ENCODE measurements around the gene UTS2R. TPM values are rescaled to one million over a fixed set of nuclear protein-coding genes. Genes with fewer than 3 reads are reported as not detected.
"Not testable (repeated sequence)": the region's sequence is repeated elsewhere in the genome, so short reads cannot be mapped to it uniquely, and the experiment has no call there.

The UTS2R gene
- polyA plus RNA-seq, 1 donor: 0.40 TPM

DNA sequence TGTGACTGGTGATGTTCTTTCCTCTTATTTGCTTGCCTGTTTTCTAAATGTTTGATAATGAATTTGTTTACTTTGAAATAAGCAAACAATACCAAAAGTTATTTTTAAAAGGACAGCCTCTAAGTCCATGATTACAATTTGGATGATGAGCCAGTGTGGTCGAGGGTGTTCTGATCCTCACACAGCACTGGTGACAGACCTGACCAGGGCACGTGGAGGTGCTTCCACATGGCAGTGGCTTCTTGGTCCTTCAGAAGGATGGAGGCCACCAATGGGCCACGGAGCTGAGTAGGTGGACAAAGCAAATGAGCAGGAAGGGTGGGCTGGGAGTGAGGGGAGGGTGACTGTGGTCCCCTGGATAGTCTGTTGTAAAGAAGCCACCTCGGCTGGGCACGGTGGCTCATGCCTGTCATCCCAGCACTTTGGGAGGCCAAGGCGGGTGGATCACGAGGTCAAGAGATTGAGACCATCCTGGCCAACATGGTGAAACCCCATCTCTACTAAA, 16.7 kb upstream of the UTS2R start:
- DNase-seq: no peak

GRCh38 chr17:82355770-82356427, 15.7 kb upstream of the UTS2R start:
- no peak for DNase-seq

DNA sequence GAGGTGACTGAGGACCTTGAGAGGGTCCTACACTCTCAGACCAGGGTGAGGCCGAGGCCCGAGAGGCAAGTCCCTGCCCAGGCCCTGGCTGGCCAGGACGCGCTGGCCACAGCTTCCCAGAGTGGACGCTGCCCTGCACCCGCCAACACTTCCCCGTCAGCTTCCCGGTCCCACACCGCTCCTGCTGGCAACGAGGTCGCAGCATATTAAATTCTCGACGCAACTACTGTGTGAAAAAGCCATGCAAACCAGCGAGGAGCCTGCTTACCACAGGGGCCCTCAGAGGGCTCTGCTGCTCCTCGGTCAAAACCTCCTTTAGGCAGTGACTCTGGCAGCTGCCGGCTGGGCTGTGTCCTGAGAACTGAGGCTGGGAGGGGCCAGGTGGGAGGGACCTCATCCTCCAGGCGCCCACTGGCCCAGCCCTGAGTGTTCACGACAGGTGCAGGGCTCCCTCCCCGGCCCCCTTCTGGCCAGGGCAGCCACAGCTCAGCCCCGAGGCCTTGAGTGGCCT, 14.7 kb upstream of the UTS2R start:
- DNase-seq: no peak

DNA sequence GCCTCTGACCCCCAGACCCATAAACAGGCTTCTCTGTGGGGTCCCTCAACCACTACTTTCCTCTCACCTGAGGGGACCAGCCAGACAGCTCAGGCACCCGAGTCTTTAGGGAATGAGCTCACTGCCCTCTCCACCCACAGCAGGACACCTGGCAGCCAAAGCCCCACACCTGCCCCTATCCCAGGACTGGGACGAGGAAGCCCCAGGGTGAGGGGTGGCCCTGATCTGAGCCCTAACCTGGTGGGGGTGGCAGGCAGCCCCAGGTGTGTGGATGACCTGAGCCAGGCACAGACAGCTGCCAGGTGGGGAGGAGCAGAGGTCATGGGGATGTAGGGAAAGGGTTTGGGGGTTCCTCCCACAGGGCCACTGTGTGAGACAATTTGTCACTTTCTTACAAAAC, 14.2 kb upstream of the UTS2R start:
- DNase-seq: no peak

GRCh38 chr17:82358465-82359350, 12.9 kb upstream of the UTS2R start, which contains the start of gene TEX19:
TEX19 (plus strand) TSS chr17:82359247; CDS start chr17:82362151, 2,904 bp downstream.
- DNase-seq: no peak

- DNase-seq: not testable (repeated sequence)
Observed at GRCh38 chr17:82359451-82360074, 12.0 kb upstream of the UTS2R start.

GRCh38 chr17:82361885-82362633, 9.5 kb upstream of the UTS2R start:
- DNase-seq: no peak

DNA sequence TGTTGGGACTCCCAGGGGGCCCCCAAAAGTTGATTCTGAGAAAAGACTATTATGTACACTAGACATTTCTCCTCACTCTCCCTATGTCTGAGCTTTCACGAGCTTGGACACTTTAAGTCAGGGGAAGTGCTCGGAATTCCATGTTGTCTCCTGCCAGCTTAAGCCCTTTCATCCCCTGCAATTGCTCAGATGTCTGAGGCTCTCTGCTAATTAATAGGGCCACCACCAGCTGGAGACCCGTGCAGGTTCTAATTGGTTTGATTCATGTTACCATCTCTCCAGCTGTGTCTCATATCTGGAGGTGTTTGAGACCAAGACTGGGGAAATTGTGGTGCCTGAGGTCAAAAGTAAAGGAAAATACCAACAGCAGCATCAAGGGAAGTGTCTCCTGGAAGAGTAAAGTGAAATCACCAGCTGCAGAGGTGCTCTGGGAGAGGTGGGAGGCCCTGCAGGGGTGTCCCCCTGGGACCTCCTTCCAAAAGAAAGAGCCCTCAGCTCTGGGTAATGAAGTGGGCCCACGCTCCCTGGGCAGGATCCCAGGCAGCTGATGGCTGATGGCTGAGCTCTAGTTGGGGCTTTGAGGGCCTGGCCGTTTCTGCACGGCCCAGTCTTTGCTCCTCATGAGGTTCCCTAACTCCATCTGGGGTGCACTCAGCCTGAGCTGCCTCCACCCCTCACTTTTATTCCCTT, 5.8 kb upstream of the UTS2R start:
- DNase-seq: no peak

GRCh38 chr17:82366749-82367148, 4.8 kb upstream of the UTS2R start:
- no peak for DNase-seq

- DNase-seq: no peak
Observed at GRCh38 chr17:82367724-82368524, 3.6 kb upstream of the UTS2R start.

DNA sequence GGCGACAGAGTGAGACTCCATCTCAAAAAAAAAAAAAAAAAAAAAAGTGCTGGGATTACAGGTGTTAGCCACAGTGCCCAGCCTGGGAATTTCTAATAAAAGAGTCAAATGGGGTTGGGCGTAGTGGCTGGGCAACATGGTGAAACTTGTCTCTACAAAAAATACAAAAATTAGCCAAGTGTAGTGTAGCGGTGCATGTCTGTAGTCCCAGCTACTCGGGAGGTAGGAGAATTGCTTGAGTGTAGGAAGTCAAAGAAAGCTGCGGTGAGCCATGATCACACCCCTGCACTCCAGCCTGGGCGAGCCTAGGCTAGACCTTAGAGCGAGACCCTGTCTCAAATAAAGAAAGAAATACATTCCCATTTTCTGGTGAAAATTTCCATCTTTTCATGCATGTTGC, 2.4 kb upstream of the UTS2R start:
- no peak for DNase-seq

GRCh38 chr17:82370471-82371332, 863 bp upstream of the UTS2R start:
- DNase-seq: no peak

GRCh38 chr17:82372249-82373071, 895 bp downstream of the UTS2R start:
- DNase-seq: no peak

GRCh38 chr17:82373072-82373452, 1.5 kb downstream of the UTS2R start:
- DNase-seq: not testable (repeated sequence)

DNA sequence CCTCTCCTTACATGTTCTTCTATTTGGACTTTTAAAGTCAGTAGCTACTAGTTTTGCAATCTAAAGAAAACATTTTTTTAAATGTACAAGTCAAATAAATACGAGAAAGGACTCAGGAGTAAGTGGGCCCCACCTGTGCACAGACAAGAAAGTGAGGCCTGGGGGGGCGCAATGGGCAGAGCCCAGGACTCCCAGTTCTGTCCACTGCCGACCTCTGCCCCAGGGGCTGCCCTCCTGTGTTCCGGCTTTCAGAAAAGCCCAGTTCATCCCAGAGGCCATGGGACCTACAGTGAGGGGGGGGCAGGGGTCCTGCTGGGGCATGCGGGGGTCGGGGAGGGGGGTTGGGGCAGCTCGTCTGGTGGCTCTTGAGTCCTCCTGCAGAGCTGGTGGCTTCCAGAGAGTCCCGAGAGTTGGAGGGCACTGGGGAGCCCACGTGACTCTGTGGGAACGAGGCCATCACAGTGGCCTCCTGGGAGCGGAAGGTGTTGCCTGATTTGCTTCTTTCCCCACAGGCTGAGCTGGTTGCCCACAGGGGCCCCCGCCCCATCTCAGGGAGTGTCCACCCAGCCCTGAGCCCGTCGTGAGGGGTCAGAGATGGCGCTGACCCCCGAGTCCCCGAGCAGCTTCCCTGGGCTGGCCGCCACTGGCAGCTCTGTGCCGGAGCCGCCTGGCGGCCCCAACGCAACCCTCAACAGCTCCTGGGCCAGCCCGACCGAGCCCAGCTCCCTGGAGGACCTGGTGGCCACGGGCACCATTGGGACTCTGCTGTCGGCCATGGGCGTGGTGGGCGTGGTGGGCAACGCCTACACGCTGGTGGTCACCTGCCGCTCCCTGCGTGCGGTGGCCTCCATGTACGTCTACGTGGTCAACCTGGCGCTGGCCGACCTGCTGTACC, 2.4 kb downstream of the UTS2R start:
- no peak for DNase-seq

DNA sequence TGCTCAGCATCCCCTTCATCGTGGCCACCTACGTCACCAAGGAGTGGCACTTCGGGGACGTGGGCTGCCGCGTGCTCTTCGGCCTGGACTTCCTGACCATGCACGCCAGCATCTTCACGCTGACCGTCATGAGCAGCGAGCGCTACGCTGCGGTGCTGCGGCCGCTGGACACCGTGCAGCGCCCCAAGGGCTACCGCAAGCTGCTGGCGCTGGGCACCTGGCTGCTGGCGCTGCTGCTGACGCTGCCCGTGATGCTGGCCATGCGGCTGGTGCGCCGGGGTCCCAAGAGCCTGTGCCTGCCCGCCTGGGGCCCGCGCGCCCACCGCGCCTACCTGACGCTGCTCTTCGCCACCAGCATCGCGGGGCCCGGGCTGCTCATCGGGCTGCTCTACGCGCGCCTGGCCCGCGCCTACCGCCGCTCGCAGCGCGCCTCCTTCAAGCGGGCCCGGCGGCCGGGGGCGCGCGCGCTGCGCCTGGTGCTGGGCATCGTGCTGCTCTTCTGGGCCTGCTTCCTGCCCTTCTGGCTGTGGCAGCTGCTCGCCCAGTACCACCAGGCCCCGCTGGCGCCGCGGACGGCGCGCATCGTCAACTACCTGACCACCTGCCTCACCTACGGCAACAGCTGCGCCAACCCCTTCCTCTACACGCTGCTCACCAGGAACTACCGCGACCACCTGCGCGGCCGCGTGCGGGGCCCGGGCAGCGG, 3.2 kb downstream of the UTS2R start:
- DNase-seq: no peak

Data from left kidney (tissue), 2 donors.